OCI-LY3 (cell line): ENCODE results near the gene MUC12.

Source experiments
- EZH2phosphoT487 ChIP-seq: fragments of 200-600 bp; shearing (Covaris generic); IDR thresholded peaks from 2 replicates; pipeline ENCODE4 v1.6.1; 2018; ENCODE audit warnings: antibody characterized with exemption, mixed run types, low read depth
- TF ChIP-seq, protein P1 (sequence below): fragments of 200-600, 300-600 bp; sonication (generic); IDR thresholded peaks from 2 replicates; pipeline ENCODE4 v1.5.1; 2014; ENCODE audit warnings: antibody characterized with exemption, low read length, low read depth

DNA sequence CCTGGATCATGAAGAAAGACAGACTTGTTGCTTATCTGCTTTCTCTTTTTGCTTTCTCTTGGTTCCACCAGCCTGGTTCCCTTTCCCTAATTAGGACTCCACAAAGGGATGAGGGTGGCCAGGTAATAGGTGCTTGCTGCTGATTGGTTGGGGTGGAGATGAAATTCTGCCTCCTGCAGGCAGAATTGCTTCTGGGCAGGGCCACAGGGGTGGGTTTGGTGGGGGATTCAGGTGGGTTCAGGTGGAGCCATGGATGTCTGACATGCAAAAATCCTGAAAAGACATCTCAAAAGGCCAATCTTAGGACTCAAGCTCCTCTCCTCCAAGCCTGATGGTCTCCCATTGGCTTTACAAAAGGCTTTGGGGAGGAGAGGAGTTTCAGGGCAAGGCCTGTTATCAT lies 48.3 kb upstream of the MUC12 start:
- TF ChIP-seq, protein P1, sequence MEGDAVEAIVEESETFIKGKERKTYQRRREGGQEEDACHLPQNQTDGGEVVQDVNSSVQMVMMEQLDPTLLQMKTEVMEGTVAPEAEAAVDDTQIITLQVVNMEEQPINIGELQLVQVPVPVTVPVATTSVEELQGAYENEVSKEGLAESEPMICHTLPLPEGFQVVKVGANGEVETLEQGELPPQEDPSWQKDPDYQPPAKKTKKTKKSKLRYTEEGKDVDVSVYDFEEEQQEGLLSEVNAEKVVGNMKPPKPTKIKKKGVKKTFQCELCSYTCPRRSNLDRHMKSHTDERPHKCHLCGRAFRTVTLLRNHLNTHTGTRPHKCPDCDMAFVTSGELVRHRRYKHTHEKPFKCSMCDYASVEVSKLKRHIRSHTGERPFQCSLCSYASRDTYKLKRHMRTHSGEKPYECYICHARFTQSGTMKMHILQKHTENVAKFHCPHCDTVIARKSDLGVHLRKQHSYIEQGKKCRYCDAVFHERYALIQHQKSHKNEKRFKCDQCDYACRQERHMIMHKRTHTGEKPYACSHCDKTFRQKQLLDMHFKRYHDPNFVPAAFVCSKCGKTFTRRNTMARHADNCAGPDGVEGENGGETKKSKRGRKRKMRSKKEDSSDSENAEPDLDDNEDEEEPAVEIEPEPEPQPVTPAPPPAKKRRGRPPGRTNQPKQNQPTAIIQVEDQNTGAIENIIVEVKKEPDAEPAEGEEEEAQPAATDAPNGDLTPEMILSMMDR, result no peak
- no peak for TF ChIP-seq EZH2phosphoT487
